Hematopoietic multipotent progenitor cell treated with erythropoietin and hydrocortisone succinate and interleukin-3 and kit ligand, for 4 days (in vitro differentiated cells): ENCODE measurements around the gene TRIM63.
A peak's percentile ranks its signal among the peaks of the same experiment; 100 is the strongest.

Experiments used
- DNase-seq: peaks from one replicate; pipeline ENCODE4 v3.0.0-alpha.2; 2015

Gene TRIM63

DNA sequence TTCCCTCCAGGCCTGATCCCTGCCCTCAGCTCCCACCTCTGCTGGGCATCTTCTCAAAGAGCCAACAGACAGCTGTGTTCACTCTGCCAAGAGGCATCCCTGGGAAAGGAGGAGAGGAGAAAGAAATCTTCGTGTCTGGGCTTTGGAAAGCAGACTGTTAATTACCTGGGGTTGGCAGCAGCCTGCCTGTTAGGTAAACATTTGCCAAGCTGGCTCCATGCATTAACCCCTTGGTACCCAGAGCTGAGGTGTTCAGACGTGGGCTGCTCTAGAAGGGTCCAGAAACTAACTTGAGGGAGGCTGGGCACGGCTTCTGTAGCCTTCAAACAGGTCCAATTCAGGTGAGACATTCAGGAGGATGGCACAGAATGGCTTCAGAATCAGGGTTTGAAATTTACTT, 54.6 kb downstream of the TRIM63 start:
- DNase-seq: no peak

DNA sequence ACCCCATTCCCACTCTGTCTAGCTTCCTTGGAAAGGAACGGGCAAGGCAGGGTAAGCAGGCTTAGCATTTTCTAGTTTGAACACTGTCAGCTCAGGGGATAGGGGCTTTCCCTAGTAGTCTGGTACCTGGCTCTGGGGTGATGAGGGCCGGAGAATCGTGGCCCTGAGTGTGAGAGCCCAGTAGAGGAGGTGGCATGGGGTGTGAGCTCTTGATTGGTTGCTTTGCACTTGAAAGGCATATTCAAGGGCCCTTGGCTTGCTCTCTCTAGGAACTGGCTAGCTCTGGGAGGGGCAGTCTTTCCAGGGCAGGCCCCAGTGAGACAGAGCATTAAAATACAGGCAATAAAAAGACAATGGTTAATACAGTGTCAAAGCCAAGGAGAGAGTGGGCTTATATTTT, 56.6 kb downstream of the TRIM63 start:
- no peak for DNase-seq

DNA sequence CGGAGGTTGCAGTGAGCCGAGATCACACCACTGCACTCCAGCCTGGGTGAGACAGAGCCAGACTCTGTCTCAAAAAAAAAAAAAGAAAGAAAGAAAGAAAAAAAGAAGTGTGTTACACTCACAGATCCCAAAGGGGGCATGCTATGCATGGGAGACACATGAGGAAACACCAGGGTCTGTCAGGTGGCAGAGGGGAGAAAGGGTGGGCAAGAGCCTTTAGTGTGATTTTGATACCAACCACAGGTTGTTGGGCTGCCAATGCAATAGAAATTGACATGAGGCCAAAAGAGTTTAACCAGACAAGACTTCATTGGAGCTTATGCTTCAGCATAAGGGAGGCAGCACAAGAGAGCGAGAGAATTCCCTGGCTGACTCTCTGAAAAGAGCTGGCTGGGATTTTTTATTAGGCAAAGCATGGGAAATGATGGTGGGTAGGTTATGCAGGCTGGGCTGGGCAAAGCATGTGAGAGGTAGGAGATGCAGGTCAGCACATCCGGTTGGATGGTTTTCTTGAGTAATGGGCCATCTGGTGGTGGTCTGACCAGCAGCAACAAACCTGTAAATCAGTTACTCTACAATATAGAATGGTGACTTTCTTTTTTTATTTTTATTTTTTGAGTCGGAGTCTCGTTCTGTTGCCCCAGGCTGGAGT, 57.5 kb downstream of the TRIM63 start:
- DNase-seq: peak; percentile 64

DNA sequence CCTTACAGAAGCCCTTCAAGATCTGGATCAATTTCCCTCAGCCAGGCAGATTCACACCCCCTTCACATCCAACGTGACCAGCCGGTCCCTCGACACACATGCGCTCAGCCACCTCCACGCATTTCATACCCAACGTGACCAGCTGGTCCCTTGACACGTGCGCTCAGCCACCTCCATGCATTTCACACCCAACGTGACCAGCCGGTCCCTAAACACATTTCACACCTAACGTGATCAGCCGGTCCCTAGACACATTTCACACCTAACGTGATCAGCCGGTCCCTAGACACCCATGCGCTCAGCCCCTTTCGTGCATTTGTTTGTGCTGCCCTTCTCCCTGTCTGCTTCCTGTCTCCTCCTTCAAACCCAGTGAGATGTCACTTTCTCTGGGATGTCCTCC, 60.7 kb downstream of the TRIM63 start:
- no peak for DNase-seq

DNA sequence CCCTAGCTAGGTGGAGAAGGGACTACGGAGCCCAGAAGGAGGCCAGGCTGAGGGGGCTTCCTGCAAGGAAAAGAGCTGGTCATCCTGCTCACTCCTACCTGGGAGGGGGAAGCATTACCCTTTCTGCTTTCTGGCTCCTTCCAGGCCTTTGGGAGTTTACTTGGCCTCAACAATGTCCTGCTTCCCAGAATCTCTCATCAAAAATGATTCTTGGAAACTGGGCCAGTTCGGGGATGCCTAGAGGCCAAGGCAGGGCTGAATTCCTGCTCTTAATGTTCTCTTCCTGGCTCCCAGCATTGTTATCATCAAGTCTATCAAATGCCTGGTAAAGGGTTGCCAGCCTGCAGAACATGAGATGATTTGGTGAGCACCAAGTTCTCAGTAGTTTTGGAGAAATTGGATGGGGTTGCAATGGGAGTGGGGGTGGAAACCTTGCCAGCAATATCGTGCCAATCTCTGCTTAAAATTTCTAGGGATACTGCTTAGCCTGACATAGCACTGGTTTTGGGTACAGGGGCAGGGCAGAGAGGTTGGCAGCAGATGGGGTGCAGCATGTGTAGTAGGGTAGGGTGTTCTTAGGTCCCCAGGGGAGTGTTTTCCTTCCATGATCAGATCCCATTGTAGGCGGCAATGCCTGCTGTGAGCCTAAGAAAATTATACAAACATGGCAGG, 61.9 kb downstream of the TRIM63 start:
- DNase-seq: no peak

DNA sequence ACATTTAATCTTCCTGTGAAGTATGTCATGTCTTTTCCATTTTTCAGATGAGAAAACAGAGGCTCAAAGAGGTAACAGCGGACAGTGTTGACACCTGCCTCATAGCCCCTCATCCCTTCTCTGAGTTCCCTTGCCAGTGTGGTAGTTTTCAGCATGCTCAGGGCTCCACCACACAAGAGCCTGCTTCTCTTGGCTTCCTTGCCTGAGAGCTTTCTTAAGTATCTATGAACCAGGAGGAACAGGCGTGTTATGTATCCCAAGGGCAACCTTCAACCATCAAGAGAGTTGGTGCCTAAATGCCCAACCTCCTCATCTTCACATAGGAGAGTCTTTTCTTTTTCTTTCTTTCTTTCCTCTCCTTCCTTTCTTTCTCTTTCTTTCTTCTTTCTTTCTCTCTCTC, 63.7 kb downstream of the TRIM63 start:
- no peak for DNase-seq

DNA sequence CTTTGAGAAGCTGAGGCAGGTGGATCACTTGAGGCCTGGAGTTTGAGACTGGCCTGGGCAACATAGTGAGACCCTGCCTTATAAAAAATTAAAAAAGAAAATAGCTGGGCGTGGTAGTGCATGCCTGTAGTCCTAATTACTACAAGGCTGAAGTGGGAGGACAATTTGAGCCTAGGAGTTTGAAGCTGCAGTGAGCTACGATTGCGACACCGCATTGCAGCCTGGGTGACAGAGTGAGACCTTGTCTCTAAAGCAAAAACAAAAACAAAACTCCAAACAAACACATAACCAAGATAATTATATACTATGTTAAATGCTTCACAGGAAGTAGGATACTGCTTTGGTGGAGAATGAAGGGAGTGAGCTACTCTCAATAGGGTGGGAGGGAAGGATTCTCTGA, 64.2 kb downstream of the TRIM63 start:
- no peak for DNase-seq
